HepG2 (cell line): ENCODE data around the gene UGT1A8. TPM values are rescaled to one million over a fixed set of nuclear protein-coding genes. Genes with fewer than 3 reads are reported as not detected.

Experiments
- ATAC-seq: fragments of 200-7000 bp; cut with Tn5 transposase; 3 replicates; pipeline ENCODE4 v1.9.1; 2020; ENCODE audit warnings: mild to moderate bottlenecking, moderate library complexity
- BruUV-seq: library from RNA; stranded (reverse); fragments of 400-500 nt; replicated peaks from 2 replicates; lab custom pipeline; 2021; lab: Mats Ljungman, UMichigan
- CTCF ChIA-PET: fragments of 300-600 bp; formaldehyde crosslinking; extraction: SDS; loops from one replicate; lab custom pipeline; 2021; ENCODE audit warnings: low total read pairs, inconsistent platforms, low intra/inter-chr PET ratio; lab: Yijun Ruan, JAX
- POLR2A ChIA-PET: fragments of 350-600 bp; sonication (Branson Sonifier 250); formaldehyde crosslinking; loops from one replicate; lab custom pipeline; 2020; ENCODE audit warnings: antibody characterized with exemption, inconsistent platforms; lab: Yijun Ruan, JAX
- DNase-seq: peaks from one replicate; pipeline ENCODE4 v3.0.0-alpha.2; 2015; ENCODE audit warnings: low spot score
- FAIRE-seq: peaks from 3 replicates; lab custom pipeline; 2011; peaks lifted over from hg19 to GRCh38; lab: Jason Lieb, UNC
- H2AFZ ChIP-seq: one replicate; pipeline ENCODE4 v1.6.1; 2011; ENCODE audit warnings: low read length, inconsistent platforms
- H3K27ac ChIP-seq: fragments of 300-600 bp; 3 replicates; pipeline ENCODE4 v1.8.0; 2011; ENCODE audit warnings: mixed run types, mild to moderate bottlenecking, mixed read lengths, low read length, inconsistent platforms; ENCODE audit not compliant: insufficient read depth; ENCODE audit errors: extremely low read length
- H3K27me3 ChIP-seq, 2 experiments: fragments of 200-600 bp in 1 of 2; 2 replicates in 1 of 2; 3 replicates in 1 of 2; pipeline versions ENCODE4 v1.6.0 to v1.8.0; 2011; ENCODE audit warnings: low read length in 2 of 2, mild to moderate bottlenecking in 2 of 2, moderate library complexity in 2 of 2, inconsistent platforms in 1 of 2; ENCODE audit not compliant: insufficient read depth in 2 of 2, control insufficient read depth in 1 of 2
- H3K36me3 ChIP-seq, 2 experiments: fragments of 200-600 bp in 1 of 2; replicated peaks in 1 of 2; 2 replicates in 1 of 2; 3 replicates in 1 of 2; pipeline versions ENCODE4 v1.5.1 to v1.8.0; 2011; ENCODE audit warnings: low read length in 2 of 2, inconsistent platforms in 1 of 2; ENCODE audit not compliant: insufficient read depth in 2 of 2, control insufficient read depth in 1 of 2
- H3K4me1 ChIP-seq: 2 replicates; pipeline ENCODE4 v1.5.1; 2012; ENCODE audit warnings: low read length, inconsistent platforms; ENCODE audit not compliant: insufficient read depth
- H3K4me2 ChIP-seq: 2 replicates; pipeline ENCODE4 v1.6.0; 2011; ENCODE audit warnings: low read depth, low read length, inconsistent platforms
- H3K4me3 ChIP-seq, 3 experiments: fragments of 200-600 bp in 1 of 3; sonication (generic), shearing (Covaris generic) in 1 of 3; replicated peaks in 1 of 3; 2 replicates each; pipeline ENCODE4 v1.5.1; 2011 to 2016; ENCODE audit warnings: low read length in 3 of 3, inconsistent platforms in 2 of 3, low read depth in 2 of 3, mild to moderate bottlenecking in 2 of 3, control low read depth in 1 of 3, mixed read lengths in 1 of 3; ENCODE audit not compliant: insufficient read depth in 1 of 3
- H3K79me2 ChIP-seq: one replicate; pipeline ENCODE4 v1.6.1; 2011; ENCODE audit warnings: low read length, inconsistent platforms; ENCODE audit not compliant: insufficient read depth
- H3K9ac ChIP-seq: 2 replicates; pipeline ENCODE4 v1.6.0; 2011; ENCODE audit warnings: mild to moderate bottlenecking, low read depth, low read length, inconsistent platforms; ENCODE audit not compliant: insufficient read depth
- H3K9me3 ChIP-seq: 2 replicates; pipeline ENCODE4 v1.5.1; 2012; ENCODE audit warnings: mild to moderate bottlenecking, low read length
- H4K20me1 ChIP-seq: 2 replicates; pipeline ENCODE4 v1.6.0; 2011; ENCODE audit warnings: inconsistent platforms, mild to moderate bottlenecking, low read length, moderate library complexity; ENCODE audit not compliant: insufficient read depth
- GABPA ChIP-seq, 2 experiments: IDR thresholded peaks; 2 replicates each; pipeline ENCODE4 v1.6.1; 2011 to 2016; ENCODE audit warnings: low read depth in 2 of 2, low read length in 1 of 2, missing biosample characterization in 1 of 2, missing genetic modification characterization in 1 of 2
- PATZ1 ChIP-seq: sonication (generic); formaldehyde crosslinking; IDR thresholded peaks from 2 replicates; pipeline ENCODE4 v1.4.0; 2020; ENCODE audit warnings: missing genetic modification reagents
- PCBP1 ChIP-seq: fragments of 200-400 bp; formaldehyde crosslinking; IDR thresholded peaks from 2 replicates; pipeline ENCODE4 v1.6.1; 2017; ENCODE audit warnings: mild to moderate bottlenecking, low read depth, low read length, borderline replicate concordance
- U2AF1 ChIP-seq: fragments of 200-400 bp; formaldehyde crosslinking; optimal IDR thresholded peaks from 2 replicates; pipeline ENCODE3; 2017; ENCODE audit warnings: mild to moderate bottlenecking, low read depth, low read length
- WGBS: methylation state at CpG from one replicate; pipeline ENCODE4 v1.1.6; 2017; ENCODE audit warnings: low lambda C conversion rate; 5-methylcytosine and 5-hydroxymethylcytosine counted together
- in situ Hi-C: cut with HindIII; loops from 2 replicates; pipeline ENCODE4 v1.10.0; 2017; ENCODE audit warnings: low pct_unique_long_range_greater_than_20kb; ENCODE audit not compliant: extremely low pct_ligation_motif_present
- intact Hi-C: fragments of 100-400 bp; cut with micrococcal nuclease; formaldehyde crosslinking; loops from one replicate; pipeline ENCODE4 v1.10.0; 2022; ENCODE audit not compliant: unreplicated experiment
- polyA plus RNA-seq, 8 experiments: library from polyadenylated mRNA; depleted of rRNA in 3 of 8; stranded (reverse) in 7 of 8; unstranded in 1 of 8; fragments of >200 nt; fragmentation: Illumina TruSeq in 4 of 8; extraction: Trizol in 4 of 8; gene quantifications; 2 replicates each; pipeline versions ENCODE4 v1.2.1 to v1.2.3, GENCODE V29; 2011 to 2016; ENCODE audit warnings: low read depth in 4 of 8, missing spikeins in 1 of 8, mixed read lengths in 1 of 8; ENCODE audit not compliant: insufficient read depth in 1 of 8
- total RNA-seq, 5 experiments: library from RNA; depleted of rRNA; stranded (reverse); fragments of >200 nt; fragmentation: Illumina TruSeq; extraction: Trizol; gene quantifications; 2 replicates each; pipeline ENCODE4 v1.2.3, GENCODE V29; 2016; ENCODE audit warnings: low read depth in 1 of 5

UGT1A8 gene
- total and polyA plus RNA-seq, 2 of the 13 experiments (the other 11 are each of a cell fraction or from before 2014, with no cell fraction given): not detected

- 80% methylated on average over 9 of the region's 9 CpGs for WGBS
- Histone ChIP-seq H3K27me3 (peaks cover 2 to 32% of the 10 kb centered on the region in 2 experiments; a peak in 4 of 5 replicates), H2AFZ (no peak overlapping the region), H4K20me1 (no peaks in the 10 kb centered on the region), H3K4me1 (no peaks in the 10 kb centered on the region), H3K27ac (no peak overlapping the region), H3K4me2 (no peak overlapping the region), H3K9me3 (no peaks in the 10 kb centered on the region), H3K79me2 (no peaks in the 10 kb centered on the region), H3K4me3 (no peak overlapping the region), H3K36me3 (no peaks in the 10 kb centered on the region)
- no peak for ATAC-seq
- BruUV-seq: no TSS peak
- POLR2A ChIA-PET: no interaction called here
- CTCF ChIA-PET: no interaction called here
- no peak for FAIRE-seq
- in situ Hi-C loops: no loop called here
- no peak for TF ChIP-seq GABPA (IDR thresholded peaks at IDR 0.05; ENCODE audit: low read depth, low read length)
- TF ChIP-seq GABPA (CRISPR knock-in tag; IDR thresholded peaks at IDR 0.05; ENCODE audit: low read depth): no peak
- TF ChIP-seq PATZ1 (CRISPR knock-in tag): no peak
- no peak for TF ChIP-seq U2AF1
- TF ChIP-seq, all 625 proteins: peak for 0
- H3K9ac ChIP-seq: no peak overlapping the region
- intact Hi-C loops: no loop called here
- DNase-seq: no peak
Observed at GRCh38 chr2:233769260-233769659, 151.8 kb downstream of the UGT1A8 start.

DNA sequence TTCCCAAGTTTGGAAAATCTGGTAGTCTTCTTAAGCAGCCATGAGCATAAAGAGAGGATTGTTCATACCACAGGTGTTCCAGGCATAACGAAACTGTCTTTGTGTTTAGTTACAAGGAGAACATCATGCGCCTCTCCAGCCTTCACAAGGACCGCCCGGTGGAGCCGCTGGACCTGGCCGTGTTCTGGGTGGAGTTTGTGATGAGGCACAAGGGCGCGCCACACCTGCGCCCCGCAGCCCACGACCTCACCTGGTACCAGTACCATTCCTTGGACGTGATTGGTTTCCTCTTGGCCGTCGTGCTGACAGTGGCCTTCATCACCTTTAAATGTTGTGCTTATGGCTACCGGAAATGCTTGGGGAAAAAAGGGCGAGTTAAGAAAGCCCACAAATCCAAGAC, 154.7 kb downstream of the UGT1A8 start:
- POLR2A ChIA-PET: no interaction called here
- Histone ChIP-seq H3K36me3 (no peaks in the 10 kb centered on the region), H3K27me3 (peaks cover 0 to 40% of the 10 kb centered on the region in 2 experiments; a peak in 4 of 5 replicates), H4K20me1 (no peaks in the 10 kb centered on the region), H3K79me2 (no peaks in the 10 kb centered on the region), H3K9me3 (peaks cover 5% of the 10 kb centered on the region; the same call in 1 of the 2 replicates), H3K4me2 (no peak overlapping the region), H3K9ac (no peak overlapping the region), H3K27ac (no peak overlapping the region), H3K4me1 (no peaks in the 10 kb centered on the region), H2AFZ (no peak overlapping the region), H3K4me3 (no peak overlapping the region)
- 90% methylated on average over 16 of the region's 16 CpGs for WGBS
- in situ Hi-C loops: no loop called here
- CTCF ChIA-PET: no interaction called here
- no peak for FAIRE-seq
- DNase-seq: no peak
- intact Hi-C loops: no loop called here
- no TSS peak for BruUV-seq
- TF ChIP-seq PCBP1: no peak
- ATAC-seq: no peak
